HG02678 (cell line): ENCODE results near the gene ALG13.
A peak's percentile ranks its signal among the peaks of the same experiment; 100 is the strongest.
"Not testable (repeated sequence)": the region's sequence is repeated elsewhere in the genome, so short reads cannot be mapped to it uniquely, and the experiment has no call there.

ENCODE experiments used
- ATAC-seq: cut with Tn5 transposase; IDR thresholded peaks from one replicate; pipeline ENCODE4 v1.9.1; 2021; ENCODE audit warnings: mild to moderate bottlenecking, moderate library complexity; ENCODE audit not compliant: unreplicated experiment

ALG13 gene

DNA sequence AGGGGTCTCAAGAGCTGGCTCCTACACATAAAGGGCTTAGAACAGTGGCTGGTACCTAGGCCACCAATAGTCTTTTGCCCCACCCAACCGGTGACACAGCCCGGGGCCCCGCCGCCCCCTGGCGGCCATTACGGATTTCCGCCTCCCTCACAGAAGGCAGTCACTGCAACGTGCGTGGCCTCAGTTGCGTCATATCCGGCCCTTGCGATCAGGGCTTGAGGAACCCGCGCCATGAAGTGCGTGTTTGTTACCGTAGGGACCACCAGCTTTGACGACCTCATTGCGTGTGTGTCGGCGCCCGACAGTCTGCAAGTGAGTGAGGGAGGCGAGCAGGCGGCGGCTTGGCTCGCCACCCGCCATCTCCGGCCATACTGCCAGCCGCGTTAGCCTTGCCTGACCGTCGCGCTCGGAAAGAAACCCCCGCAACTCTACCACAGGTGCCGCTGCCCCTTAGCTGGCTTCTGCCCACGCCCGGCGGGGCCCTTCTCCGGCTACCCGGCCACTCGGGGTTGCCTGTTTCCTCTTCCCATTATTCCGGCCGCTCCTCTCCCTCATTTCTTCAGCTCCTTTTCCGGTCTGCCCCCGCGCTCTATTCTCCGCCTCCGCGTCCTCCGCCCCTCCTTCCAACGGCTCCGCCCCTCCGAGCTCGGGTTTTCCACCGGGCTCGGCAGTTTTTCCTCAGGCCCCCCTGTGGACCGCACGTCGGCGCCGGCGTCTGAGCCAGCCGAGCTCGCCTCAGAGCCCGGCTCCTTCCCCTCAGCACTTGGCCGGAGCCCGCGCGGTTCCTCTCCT is at the start of gene ALG13:
Gene ALG13 (plus strand): TSS at position 183 of the 792 bp plus-strand sequence. CDS start 49 bp downstream, at position 232.
- peak; percentile 98 for ATAC-seq

DNA sequence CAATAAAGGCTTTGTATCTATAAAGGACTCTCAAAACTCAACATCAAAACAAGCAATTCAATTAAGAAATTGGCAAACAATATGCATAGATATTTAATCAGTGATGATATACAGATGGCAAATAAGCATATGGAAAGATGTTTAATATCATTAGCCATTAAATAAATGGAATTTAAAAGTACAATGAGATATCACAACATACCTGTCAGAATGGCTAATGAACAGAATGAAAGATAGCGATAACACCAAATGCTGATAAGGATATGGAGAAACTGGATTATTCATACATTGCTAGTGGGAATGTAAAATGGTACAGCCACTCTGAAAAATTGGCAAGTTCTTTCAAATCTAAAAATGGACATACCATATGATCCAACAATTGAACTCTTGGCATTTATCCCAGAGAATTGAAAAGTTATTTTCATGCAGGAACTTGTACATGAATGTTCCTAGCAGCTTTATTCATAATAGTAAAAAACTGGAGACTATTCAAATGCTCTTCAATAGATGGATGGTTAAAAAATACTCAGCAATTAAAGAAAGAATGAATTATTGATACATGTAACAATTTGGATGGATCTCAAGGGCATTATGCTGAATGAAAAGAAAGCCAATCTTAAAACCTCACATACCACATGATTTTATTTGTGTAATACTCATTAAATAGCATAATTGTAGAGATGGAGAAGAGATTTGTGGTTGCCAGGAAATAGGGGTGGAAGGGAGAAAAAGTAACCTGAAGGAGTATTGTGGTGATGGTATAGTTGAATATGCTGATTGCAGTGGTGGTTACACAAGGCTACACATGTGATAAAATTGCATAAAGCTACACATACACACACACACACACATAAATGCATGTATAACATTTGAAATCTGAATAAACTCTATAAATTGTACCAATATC is 45.9 kb upstream of the ALG13 start:
- ATAC-seq: no peak

- no peak for ATAC-seq
Observed at GRCh38 chrX:111641969-111642368, 39.0 kb upstream of the ALG13 start.

GRCh38 chrX:111645165-111645564 is 35.8 kb upstream of the ALG13 start:
- ATAC-seq: not testable (repeated sequence)

GRCh38 chrX:111645607-111646006 is 35.4 kb upstream of the ALG13 start:
- ATAC-seq: no peak

DNA sequence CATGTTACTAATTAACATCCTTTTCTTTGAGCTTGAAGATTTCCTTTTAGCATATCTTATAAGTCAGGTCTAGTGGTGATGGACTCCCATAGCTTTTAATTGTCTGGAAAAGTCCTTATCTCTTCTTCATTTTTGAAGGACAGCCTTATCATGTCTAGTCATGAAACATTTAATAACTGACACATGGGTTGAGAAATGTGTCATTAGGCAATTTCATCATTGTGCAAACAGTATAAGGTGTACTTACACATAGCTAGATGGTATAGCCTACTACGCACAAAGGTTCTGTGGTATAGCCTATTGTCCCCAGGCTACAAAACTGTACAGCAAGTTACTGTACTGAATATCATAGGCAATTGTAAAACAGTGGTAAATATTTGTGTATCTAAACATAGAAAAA is 34.5 kb upstream of the ALG13 start:
- ATAC-seq: no peak

- ATAC-seq: no peak
Observed at GRCh38 chrX:111648802-111649201, 32.2 kb upstream of the ALG13 start.

DNA sequence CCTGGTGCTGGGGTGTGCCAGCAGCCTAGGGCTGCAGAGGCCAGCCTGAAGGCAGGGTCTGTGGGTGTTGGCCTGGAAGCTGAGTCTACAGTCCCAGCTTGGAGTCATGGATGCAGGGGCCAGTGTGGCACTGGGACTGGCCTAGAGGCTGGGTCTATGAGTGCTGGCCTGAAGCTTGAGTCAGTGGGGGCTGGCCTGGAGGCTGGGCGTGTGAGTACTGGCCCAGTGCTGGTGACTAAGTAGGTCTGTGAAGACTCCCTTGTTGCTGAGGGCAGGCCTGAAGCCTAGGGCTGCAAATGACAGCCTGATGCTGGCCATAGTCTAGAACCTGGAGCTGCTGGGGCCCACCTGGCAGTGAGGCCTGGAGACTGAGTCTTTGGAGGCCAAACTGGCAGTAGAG is 31.3 kb upstream of the ALG13 start:
- ATAC-seq: no peak

DNA sequence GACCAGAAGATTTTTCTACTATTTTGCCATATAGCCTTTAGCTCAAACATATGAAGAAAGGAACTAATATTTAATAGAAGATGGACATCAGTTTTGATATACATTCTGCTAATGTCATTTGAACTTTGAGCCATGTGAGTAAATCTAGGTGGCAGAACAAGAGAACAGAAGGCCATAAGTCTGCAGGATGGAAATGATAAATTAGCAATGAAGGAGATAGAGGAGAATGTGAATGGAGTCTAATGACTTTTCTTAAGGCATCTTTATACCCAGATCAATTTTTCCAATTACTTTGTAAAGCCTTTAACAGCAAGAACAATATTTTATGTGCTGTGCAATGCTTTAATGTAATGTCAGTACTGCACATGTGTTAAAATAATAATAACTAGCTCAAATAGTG is 30.1 kb upstream of the ALG13 start:
- no peak for ATAC-seq

- ATAC-seq: no peak
Observed at GRCh38 chrX:111652719-111653118, 28.3 kb upstream of the ALG13 start.

DNA sequence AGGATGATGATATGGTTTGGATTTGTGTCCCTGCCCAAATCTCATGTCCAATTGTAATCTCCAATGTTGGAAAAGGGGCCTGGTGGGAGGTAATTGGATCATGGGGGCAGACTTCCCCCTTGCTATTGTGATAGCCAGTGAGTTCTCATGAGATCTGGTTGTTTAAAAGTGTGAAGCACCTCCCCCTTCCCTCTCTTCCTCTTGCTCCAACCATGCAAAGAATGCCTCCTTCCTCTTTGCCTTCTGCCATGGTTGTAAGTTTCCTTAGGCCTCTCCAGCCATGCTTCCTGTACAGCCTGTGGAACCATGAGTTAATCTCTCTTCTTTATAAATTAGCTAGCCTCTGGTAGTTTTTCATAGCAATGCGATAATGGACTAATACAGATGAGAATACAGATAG is 19.7 kb upstream of the ALG13 start:
- no peak for ATAC-seq

GRCh38 chrX:111662292-111662691 is 18.7 kb upstream of the ALG13 start:
- ATAC-seq: no peak

GRCh38 chrX:111671668-111672067 is 9.3 kb upstream of the ALG13 start:
- ATAC-seq: no peak

DNA sequence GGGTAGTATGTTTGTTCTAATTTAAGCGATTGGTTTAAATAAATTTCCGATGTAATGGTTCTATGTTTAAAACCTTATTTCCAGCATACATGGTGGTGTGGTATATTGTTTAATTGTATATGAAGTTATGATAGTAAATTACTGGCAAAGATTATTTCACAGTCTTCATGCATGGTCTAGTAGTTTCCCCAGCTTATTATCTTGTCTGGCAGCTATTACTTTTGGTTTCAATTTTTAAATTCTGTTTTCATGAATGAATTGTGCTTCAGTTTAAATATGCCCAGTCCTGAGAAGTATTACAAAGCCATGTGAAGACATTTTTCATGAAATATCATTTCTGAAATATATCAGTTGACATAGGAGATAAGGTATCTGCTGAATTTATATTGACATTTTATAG is 6.3 kb downstream of the ALG13 start:
- ATAC-seq: no peak

- no peak for ATAC-seq
Observed at GRCh38 chrX:111695297-111695880, 14.4 kb downstream of the ALG13 start.

- ATAC-seq: no peak
Observed at GRCh38 chrX:111719426-111720210, 38.6 kb downstream of the ALG13 start.

- ATAC-seq: no peak
Observed at GRCh38 chrX:111728096-111728495, 47.1 kb downstream of the ALG13 start.

GRCh38 chrX:111731351-111731750 is 50.4 kb downstream of the ALG13 start:
- no peak for ATAC-seq

GRCh38 chrX:111736571-111736970 is 55.6 kb downstream of the ALG13 start:
- no peak for ATAC-seq

DNA sequence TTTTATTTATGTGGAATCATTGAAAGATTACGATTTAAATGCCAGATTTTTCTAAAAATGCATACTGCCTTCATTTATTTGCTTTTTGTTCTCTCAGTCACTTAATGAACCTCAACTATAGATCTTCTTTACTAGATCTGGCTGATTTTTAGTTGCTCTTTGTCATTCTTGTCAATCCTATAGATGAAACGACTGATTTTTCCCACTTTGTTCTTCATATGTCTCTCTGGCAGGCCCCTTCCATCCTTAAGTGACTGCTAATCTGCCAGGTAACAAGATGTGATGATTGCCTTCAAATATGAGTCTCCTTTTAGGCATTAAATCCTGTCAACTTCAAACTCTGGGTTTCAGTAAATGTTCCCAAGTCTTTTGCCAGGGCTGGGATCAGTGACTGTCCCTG is 61.0 kb downstream of the ALG13 start:
- ATAC-seq: no peak

DNA sequence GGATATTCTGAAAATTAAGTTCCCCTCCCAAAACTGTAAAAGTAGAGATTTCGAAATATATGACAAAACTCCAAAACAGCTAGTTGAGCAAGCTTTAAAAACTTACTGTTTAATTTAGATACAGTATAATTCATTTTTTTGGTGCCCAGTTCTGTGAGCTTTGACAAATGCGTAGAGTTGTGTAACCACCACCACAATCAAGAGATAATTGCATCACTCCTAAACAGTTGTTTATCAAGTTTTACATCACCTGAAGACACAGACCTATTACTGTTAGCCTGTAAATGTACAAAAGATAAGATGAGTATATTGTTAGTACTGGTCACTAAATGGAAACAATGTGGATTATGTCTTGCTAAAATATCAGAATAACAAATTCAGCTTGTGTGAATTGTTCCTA is 62.3 kb downstream of the ALG13 start:
- ATAC-seq: no peak
